Stimulated activated CD8-positive, alpha-beta memory T cell treated with anti-CD3 and anti-CD28 coated beads, Interleukin-12 subunit alpha, Interleukin-12 subunit beta, amount 100 ng/mL, for 1 hour (primary cell): Measurements from ENCODE around the gene MAN1C1.
"Not testable (repeated sequence)": the region's sequence is repeated elsewhere in the genome, so short reads cannot be mapped to it uniquely, and the experiment has no call there.

ENCODE experiments used
- DNase-seq: peaks from one replicate; pipeline ENCODE4 v3.0.0-alpha.2; 2020; ENCODE audit warnings: low read depth

The MAN1C1 gene

GRCh38 chr1:25680701-25681100 lies 64.1 kb downstream of the MAN1C1 start:
- no peak for DNase-seq

- DNase-seq = no peak
Observed at GRCh38 chr1:25682059-25682601, 65.5 kb downstream of the MAN1C1 start.

GRCh38 chr1:25683177-25683576 lies 66.6 kb downstream of the MAN1C1 start:
- DNase-seq = no peak

GRCh38 chr1:25683731-25684130 lies 67.1 kb downstream of the MAN1C1 start:
- DNase-seq = no peak

- no peak for DNase-seq
Observed at GRCh38 chr1:25684216-25684965, 67.8 kb downstream of the MAN1C1 start.

GRCh38 chr1:25685211-25685750 lies 68.7 kb downstream of the MAN1C1 start:
- DNase-seq = no peak

- DNase-seq = no peak
Observed at GRCh38 chr1:25685938-25686665, 69.5 kb downstream of the MAN1C1 start.

- DNase-seq = no peak
Observed at GRCh38 chr1:25687221-25688017, 70.8 kb downstream of the MAN1C1 start.

- DNase-seq = no peak
Observed at GRCh38 chr1:25688390-25689119, 72.0 kb downstream of the MAN1C1 start.

GRCh38 chr1:25689686-25690381 lies 73.2 kb downstream of the MAN1C1 start:
- no peak for DNase-seq

GRCh38 chr1:25690396-25690956 lies 73.9 kb downstream of the MAN1C1 start:
- no peak for DNase-seq

- DNase-seq = no peak
Observed at GRCh38 chr1:25691211-25691610, 74.6 kb downstream of the MAN1C1 start.

GRCh38 chr1:25692560-25692959 lies 76.0 kb downstream of the MAN1C1 start:
- no peak for DNase-seq

- no peak for DNase-seq
Observed at GRCh38 chr1:25694167-25695007, 77.8 kb downstream of the MAN1C1 start.

GRCh38 chr1:25695090-25695770 lies 78.6 kb downstream of the MAN1C1 start:
- DNase-seq = no peak

GRCh38 chr1:25695771-25696311 lies 79.2 kb downstream of the MAN1C1 start:
- DNase-seq = no peak

GRCh38 chr1:25696643-25697042 lies 80.1 kb downstream of the MAN1C1 start:
- DNase-seq = not testable (repeated sequence)

GRCh38 chr1:25697435-25698217 lies 81.0 kb downstream of the MAN1C1 start:
- DNase-seq = no peak
